SK-N-SH treated with all-trans-retinoic acid at 6 μM for 48 hours (cell line): ENCODE results near the gene AKAP1.
A peak's percentile ranks its signal among the peaks of the same experiment; 100 is the strongest.

ENCODE experiments used
- ATAC-seq: fragments of 200-7000 bp; cut with Tn5 transposase; 3 replicates; pipeline ENCODE4 v1.9.1; 2020; ENCODE audit warnings: mild to moderate bottlenecking, moderate library complexity
- BACH2 ChIP-seq: fragments of 250-450 bp; sonication (Bioruptor Pico); IDR thresholded peaks from 2 replicates; pipeline ENCODE4 v1.9.0; 2021; ENCODE audit warnings: mild to moderate bottlenecking, borderline replicate concordance
- ESRRG ChIP-seq: fragments of 250-450 bp; sonication (Bioruptor Pico); IDR thresholded peaks from 2 replicates; pipeline ENCODE4 v1.6.1; 2021; ENCODE audit warnings: mild to moderate bottlenecking
- GLIS3 ChIP-seq: fragments of 250-450 bp; sonication (Bioruptor Pico); IDR thresholded peaks from 2 replicates; pipeline ENCODE4 v1.5.0; 2020; ENCODE audit warnings: mild to moderate bottlenecking, moderate library complexity
- ISL1 ChIP-seq: fragments of 250-450 bp; sonication (Bioruptor Pico); IDR thresholded peaks from 2 replicates; pipeline ENCODE4 v2.1.2; 2022; ENCODE audit warnings: mild to moderate bottlenecking, moderate library complexity
- OSR1 ChIP-seq: fragments of 250-450 bp; sonication (Bioruptor Pico); IDR thresholded peaks from 2 replicates; pipeline ENCODE4 v1.8.0; 2022; ENCODE audit warnings: moderate library complexity, mild to moderate bottlenecking, inconsistent platforms
- PPARA ChIP-seq: fragments of 250-450 bp; sonication (Bioruptor Pico); IDR thresholded peaks from 2 replicates; pipeline ENCODE4 v1.5.0; 2020; ENCODE audit warnings: mild to moderate bottlenecking, borderline replicate concordance
- RARB ChIP-seq: fragments of 250-450 bp; sonication (Bioruptor Pico); IDR thresholded peaks from 2 replicates; pipeline ENCODE4 v1.8.0; 2021; ENCODE audit warnings: mild to moderate bottlenecking, moderate library complexity
- SNAI2 ChIP-seq: fragments of 250-450 bp; sonication (Bioruptor Pico); IDR thresholded peaks from 2 replicates; pipeline ENCODE4 v1.5.0; 2020; ENCODE audit warnings: mild to moderate bottlenecking, moderate library complexity
- TCF4 ChIP-seq: fragments of 250-450 bp; sonication (Bioruptor Pico); IDR thresholded peaks from 2 replicates; pipeline ENCODE4 v1.8.0; 2021; ENCODE audit warnings: mild to moderate bottlenecking, moderate library complexity, borderline replicate concordance
- TOX ChIP-seq: fragments of 250-450 bp; sonication (Bioruptor Pico); IDR thresholded peaks from 2 replicates; pipeline ENCODE4 v1.8.0; 2021; ENCODE audit warnings: mild to moderate bottlenecking, moderate library complexity, borderline replicate concordance
- TSHZ2 ChIP-seq: fragments of 250-450 bp; sonication (Bioruptor Pico); IDR thresholded peaks from 2 replicates; pipeline ENCODE4 v1.5.0; 2020; ENCODE audit warnings: mild to moderate bottlenecking, moderate library complexity
- ZC3H10 ChIP-seq: fragments of 250-450 bp; sonication (Bioruptor Pico); IDR thresholded peaks from 2 replicates; pipeline ENCODE4 v1.5.1; 2021; ENCODE audit warnings: mild to moderate bottlenecking, moderate library complexity
- ZFP30 ChIP-seq: fragments of 450-650 bp; formaldehyde crosslinking; IDR thresholded peaks from 2 replicates; pipeline ENCODE4 v1.5.0; 2022; ENCODE audit warnings: mild to moderate bottlenecking, moderate library complexity
- ZNF565 ChIP-seq: fragments of 450-650 bp; formaldehyde crosslinking; conservative IDR thresholded peaks from 2 replicates; pipeline ENCODE4 v1.5.0; 2020; ENCODE audit warnings: low read depth, mild to moderate bottlenecking, moderate library complexity
- ZNF70 ChIP-seq: fragments of 450-650 bp; formaldehyde crosslinking; IDR thresholded peaks from 2 replicates; pipeline ENCODE4 v1.5.0; 2020; ENCODE audit warnings: mild to moderate bottlenecking, moderate library complexity
- ZNF8 ChIP-seq: fragments of 450-650 bp; formaldehyde crosslinking; IDR thresholded peaks from 2 replicates; pipeline ENCODE4 v1.5.0; 2020; ENCODE audit warnings: mild to moderate bottlenecking, moderate library complexity
- TF ChIP-seq, protein P1 (sequence below): fragments of 250-450 bp; sonication (Bioruptor Pico); IDR thresholded peaks from 2 replicates; pipeline ENCODE4 v1.8.0; 2021; ENCODE audit warnings: low read depth, mild to moderate bottlenecking, moderate library complexity, borderline replicate concordance
- TF ChIP-seq, protein P2 (sequence below): fragments of 250-450 bp; sonication (Bioruptor Pico); IDR thresholded peaks from 2 replicates; pipeline ENCODE4 v1.5.1; 2020; ENCODE audit warnings: low read depth, mild to moderate bottlenecking, moderate library complexity
- TF ChIP-seq, protein P3 (sequence below): fragments of 250-450 bp; sonication (Bioruptor Pico); IDR thresholded peaks from 2 replicates; pipeline ENCODE4 v1.8.0; 2020; ENCODE audit warnings: mild to moderate bottlenecking, moderate library complexity, borderline replicate concordance

AKAP1 gene

DNA sequence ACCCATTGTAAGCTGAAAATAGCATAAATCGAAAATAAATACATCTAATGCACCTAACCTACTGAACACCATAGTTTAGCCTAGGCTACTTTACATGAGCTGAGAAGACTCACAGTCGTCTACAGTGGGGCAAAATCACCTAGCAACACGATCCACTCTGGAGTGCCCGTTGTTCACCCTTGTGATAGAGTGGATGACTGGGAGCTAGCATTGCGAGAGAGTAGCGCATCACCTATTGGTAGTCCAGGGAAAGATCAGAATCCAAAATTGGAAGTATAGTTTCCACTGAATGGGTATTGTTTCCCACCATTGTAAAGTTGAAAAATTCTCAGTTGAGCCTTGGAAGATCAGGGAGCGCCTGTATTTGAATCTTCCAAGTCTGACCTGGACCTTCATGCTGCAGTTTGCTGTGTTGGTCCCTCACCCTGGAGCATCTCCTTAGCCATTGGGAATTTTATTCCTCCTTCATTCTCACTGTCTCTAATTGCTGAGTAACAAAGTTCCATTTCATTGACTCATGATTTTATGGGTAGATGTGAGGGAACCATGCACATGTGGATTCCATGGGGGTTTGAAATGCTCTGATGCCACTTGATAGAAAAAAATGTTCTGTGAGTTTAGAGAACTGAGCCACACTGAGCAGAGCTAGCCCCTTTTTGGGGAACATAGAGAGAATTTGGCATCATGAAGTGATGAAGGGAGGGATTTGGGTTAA is 19.6 kb downstream of the AKAP1 start:
- peak; percentile 58 for ATAC-seq
- TF ChIP-seq, protein P1, sequence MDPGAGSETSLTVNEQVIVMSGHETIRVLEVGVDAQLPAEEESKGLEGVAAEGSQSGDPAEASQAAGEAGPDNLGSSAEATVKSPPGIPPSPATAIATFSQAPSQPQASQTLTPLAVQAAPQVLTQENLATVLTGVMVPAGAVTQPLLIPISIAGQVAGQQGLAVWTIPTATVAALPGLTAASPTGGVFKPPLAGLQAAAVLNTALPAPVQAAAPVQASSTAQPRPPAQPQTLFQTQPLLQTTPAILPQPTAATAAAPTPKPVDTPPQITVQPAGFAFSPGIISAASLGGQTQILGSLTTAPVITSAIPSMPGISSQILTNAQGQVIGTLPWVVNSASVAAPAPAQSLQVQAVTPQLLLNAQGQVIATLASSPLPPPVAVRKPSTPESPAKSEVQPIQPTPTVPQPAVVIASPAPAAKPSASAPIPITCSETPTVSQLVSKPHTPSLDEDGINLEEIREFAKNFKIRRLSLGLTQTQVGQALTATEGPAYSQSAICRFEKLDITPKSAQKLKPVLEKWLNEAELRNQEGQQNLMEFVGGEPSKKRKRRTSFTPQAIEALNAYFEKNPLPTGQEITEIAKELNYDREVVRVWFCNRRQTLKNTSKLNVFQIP (CRISPR knock-in tag), result no peak
- TF ChIP-seq, all 23 proteins: peak for 0

DNA sequence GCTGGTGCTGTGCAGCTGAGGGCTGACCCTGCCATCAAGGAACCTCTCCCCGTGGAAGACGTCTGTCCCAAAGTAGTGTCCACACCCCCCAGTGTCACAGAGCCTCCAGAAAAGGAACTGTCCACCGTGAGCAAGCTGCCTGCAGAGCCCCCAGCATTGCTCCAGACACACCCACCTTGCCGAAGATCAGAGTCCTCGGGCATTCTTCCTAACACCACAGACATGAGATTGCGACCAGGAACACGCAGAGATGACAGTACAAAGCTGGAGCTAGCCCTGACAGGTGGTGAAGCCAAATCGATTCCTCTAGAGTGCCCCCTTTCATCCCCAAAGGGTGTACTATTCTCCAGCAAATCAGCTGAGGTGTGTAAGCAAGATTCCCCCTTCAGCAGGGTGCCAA is 20.5 kb downstream of the AKAP1 start:
- TF ChIP-seq TSHZ2 (no peak), PPARA (no peak), ESRRG (CRISPR knock-in tag) (no peak), BACH2 (CRISPR knock-in tag) (no peak), ZNF70 (CRISPR knock-in tag) (no peak), OSR1 (CRISPR knock-in tag) (no peak), TOX (no peak), RARB (CRISPR knock-in tag) (no peak), ZNF8 (CRISPR knock-in tag) (no peak), TCF4 (CRISPR knock-in tag) (no peak), ISL1 (CRISPR knock-in tag) (no peak), ZFP30 (CRISPR knock-in tag) (no peak), ZC3H10 (CRISPR knock-in tag) (no peak), GLIS3 (CRISPR knock-in tag) (no peak)
- TF ChIP-seq, protein P1 (CRISPR knock-in tag), result no peak
- TF ChIP-seq, protein P2, sequence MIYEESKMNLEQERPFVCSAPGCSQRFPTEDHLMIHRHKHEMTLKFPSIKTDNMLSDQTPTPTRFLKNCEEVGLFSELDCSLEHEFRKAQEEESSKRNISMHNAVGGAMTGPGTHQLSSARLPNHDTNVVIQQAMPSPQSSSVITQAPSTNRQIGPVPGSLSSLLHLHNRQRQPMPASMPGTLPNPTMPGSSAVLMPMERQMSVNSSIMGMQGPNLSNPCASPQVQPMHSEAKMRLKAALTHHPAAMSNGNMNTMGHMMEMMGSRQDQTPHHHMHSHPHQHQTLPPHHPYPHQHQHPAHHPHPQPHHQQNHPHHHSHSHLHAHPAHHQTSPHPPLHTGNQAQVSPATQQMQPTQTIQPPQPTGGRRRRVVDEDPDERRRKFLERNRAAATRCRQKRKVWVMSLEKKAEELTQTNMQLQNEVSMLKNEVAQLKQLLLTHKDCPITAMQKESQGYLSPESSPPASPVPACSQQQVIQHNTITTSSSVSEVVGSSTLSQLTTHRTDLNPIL (CRISPR knock-in tag), result no peak
- TF ChIP-seq, protein P3, sequence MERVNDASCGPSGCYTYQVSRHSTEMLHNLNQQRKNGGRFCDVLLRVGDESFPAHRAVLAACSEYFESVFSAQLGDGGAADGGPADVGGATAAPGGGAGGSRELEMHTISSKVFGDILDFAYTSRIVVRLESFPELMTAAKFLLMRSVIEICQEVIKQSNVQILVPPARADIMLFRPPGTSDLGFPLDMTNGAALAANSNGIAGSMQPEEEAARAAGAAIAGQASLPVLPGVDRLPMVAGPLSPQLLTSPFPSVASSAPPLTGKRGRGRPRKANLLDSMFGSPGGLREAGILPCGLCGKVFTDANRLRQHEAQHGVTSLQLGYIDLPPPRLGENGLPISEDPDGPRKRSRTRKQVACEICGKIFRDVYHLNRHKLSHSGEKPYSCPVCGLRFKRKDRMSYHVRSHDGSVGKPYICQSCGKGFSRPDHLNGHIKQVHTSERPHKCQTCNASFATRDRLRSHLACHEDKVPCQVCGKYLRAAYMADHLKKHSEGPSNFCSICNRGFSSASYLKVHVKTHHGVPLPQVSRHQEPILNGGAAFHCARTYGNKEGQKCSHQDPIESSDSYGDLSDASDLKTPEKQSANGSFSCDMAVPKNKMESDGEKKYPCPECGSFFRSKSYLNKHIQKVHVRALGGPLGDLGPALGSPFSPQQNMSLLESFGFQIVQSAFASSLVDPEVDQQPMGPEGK (CRISPR knock-in tag), result no peak
- ATAC-seq, result no peak

DNA sequence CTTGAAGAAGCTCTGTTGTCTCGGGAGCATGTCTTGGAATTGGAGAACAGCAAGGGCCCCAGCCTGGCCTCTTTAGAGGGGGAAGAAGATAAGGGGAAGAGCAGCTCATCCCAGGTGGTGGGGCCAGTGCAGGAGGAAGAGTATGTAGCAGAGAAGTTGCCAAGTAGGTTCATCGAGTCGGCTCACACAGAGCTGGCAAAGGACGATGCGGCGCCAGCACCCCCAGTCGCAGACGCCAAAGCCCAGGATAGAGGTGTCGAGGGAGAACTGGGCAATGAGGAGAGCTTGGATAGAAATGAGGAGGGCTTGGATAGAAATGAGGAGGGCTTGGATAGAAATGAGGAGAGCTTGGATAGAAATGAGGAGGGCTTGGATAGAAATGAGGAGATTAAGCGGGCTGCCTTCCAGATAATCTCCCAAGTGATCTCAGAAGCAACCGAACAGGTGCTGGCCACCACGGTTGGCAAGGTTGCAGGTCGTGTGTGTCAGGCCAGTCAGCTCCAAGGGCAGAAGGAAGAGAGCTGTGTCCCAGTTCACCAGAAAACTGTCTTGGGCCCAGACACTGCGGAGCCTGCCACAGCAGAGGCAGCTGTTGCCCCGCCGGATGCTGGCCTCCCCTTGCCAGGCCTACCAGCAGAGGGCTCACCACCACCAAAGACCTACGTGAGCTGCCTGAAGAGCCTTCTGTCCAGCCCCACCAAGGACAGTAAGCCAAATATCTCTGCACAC is 21.2 kb downstream of the AKAP1 start:
- ATAC-seq, result peak; percentile 45
- no peak for TF ChIP-seq ZNF565 (CRISPR knock-in tag)
- no peak for TF ChIP-seq SNAI2
- TF ChIP-seq ZNF8 (CRISPR knock-in tag), result no peak
- no peak for TF ChIP-seq GLIS3 (CRISPR knock-in tag)
- TF ChIP-seq, protein P1 (CRISPR knock-in tag), result no peak
- TF ChIP-seq TCF4 (CRISPR knock-in tag), result no peak
- TF ChIP-seq OSR1 (CRISPR knock-in tag), result no peak
- TF ChIP-seq TOX, result no peak
- no peak for TF ChIP-seq ZNF70 (CRISPR knock-in tag)
